ENCODE data around the gene NFIA. TPM values are rescaled to one million over a fixed set of nuclear protein-coding genes. Genes with fewer than 3 reads are reported as not detected.

NFIA gene
- polyA plus RNA-seq, 1 donor (not counting 4 experiments of a cell fraction or from before 2014, with no cell fraction given), result 14.7 TPM

GRCh38 chr1:61285371-61285885 is 203.1 kb downstream of the NFIA start:
- DNase-seq (ENCODE audit: low read depth, low spot score), result no peak

GRCh38 chr1:61287014-61287413 is 204.7 kb downstream of the NFIA start:
- Histone ChIP-seq H3K9ac (ENCODE audit: control insufficient read depth, extremely low read depth, insufficient read depth, low read length) (peak overlapping the region; percentile 72), H3K27me3 (ENCODE audit: control insufficient read depth, extremely low read depth, insufficient read depth, low read length) (no peaks in the 10 kb centered on the region), H3K4me3 (ENCODE audit: control insufficient read depth in 2 of 3, extremely low read depth in 1 of 3, insufficient read depth in 2 of 3, low read depth in 1 of 3, low read length in 3 of 3) (peak overlapping the region in 1 of 3 experiments; percentile 17), H3K27ac (ENCODE audit: control insufficient read depth, insufficient read depth, low read length) (peak overlapping the region; percentile 87), H3K9me3 (ENCODE audit: control insufficient read depth, low read depth, low read length) (no peaks in the 10 kb centered on the region), H3K36me3 (ENCODE audit: control insufficient read depth in 2 of 2, extremely low read depth in 1 of 2, insufficient read depth in 2 of 2, low read length in 2 of 2) (no peaks in the 10 kb centered on the region), H3K4me2 (ENCODE audit: control insufficient read depth, extremely low read depth, insufficient read depth, low read depth, low read length) (peak overlapping the region; percentile 45), H2AFZ (ENCODE audit: control insufficient read depth, low read length) (no peak overlapping the region), H3K4me1 (ENCODE audit: control insufficient read depth, extremely low read depth, insufficient read depth, low read length) (peaks cover 36% of the 10 kb centered on the region), H3K9me1 (ENCODE audit: control insufficient read depth, extremely low read depth, insufficient read depth, low read length) (no peaks in the 10 kb centered on the region), H4K20me1 (ENCODE audit: control insufficient read depth, extremely low read depth, insufficient read depth, low read length) (no peaks in the 10 kb centered on the region), H3K79me2 (ENCODE audit: control insufficient read depth, insufficient read depth, low read length) (no peaks in the 10 kb centered on the region)
- TF ChIP-seq EZH2 (IDR thresholded peaks at IDR 0.05; ENCODE audit: low read length) (no peak), CTCF (optimal IDR thresholded peaks at IDR 0.05 in 1 of 3, IDR thresholded peaks at IDR 0.05 in 1 of 3, conservative IDR thresholded peaks at IDR 0.05 in 1 of 3; ENCODE audit: extremely low read depth in 1 of 3, insufficient read depth in 2 of 3, low read length in 3 of 3) (no peak)
- dilution Hi-C loops (cut with MboI; ENCODE audit: extremely low pct_ligation_motif_present, low sequenced_read_pairs), result no loop called here
- FAIRE-seq (peak; percentile 77), DNase-seq (ENCODE audit: low read depth, low spot score) (peak; percentile 36)

More at GRCh38 chr1:61285371-61285885, 203.1 kb downstream of the NFIA start:
- FAIRE-seq, result peak; percentile 43
- H3K79me2 ChIP-seq (ENCODE audit: control insufficient read depth, insufficient read depth, low read length), result no peaks in the 10 kb centered on the region
- H3K9me1 ChIP-seq (ENCODE audit: control insufficient read depth, extremely low read depth, insufficient read depth, low read length), result no peaks in the 10 kb centered on the region
- TF ChIP-seq CTCF (optimal IDR thresholded peaks at IDR 0.05 in 1 of 3, IDR thresholded peaks at IDR 0.05 in 1 of 3, conservative IDR thresholded peaks at IDR 0.05 in 1 of 3; ENCODE audit: extremely low read depth in 1 of 3, insufficient read depth in 2 of 3, low read length in 3 of 3) (peak in 1 of 3 experiments; percentile 32), EZH2 (IDR thresholded peaks at IDR 0.05; ENCODE audit: low read length) (no peak)
- H3K27me3 ChIP-seq (ENCODE audit: control insufficient read depth, extremely low read depth, insufficient read depth, low read length), result no peaks in the 10 kb centered on the region
- H3K27ac ChIP-seq (ENCODE audit: control insufficient read depth, insufficient read depth, low read length), result peak overlapping the region; percentile 90
- no peaks in the 10 kb centered on the region for H4K20me1 ChIP-seq (ENCODE audit: control insufficient read depth, extremely low read depth, insufficient read depth, low read length)
- H3K9ac ChIP-seq (ENCODE audit: control insufficient read depth, extremely low read depth, insufficient read depth, low read length), result peak overlapping the region; percentile 66
- H3K4me3 ChIP-seq (ENCODE audit: control insufficient read depth in 2 of 3, extremely low read depth in 1 of 3, insufficient read depth in 2 of 3, low read depth in 1 of 3, low read length in 3 of 3), result peak overlapping the region in 2 of 3 experiments; percentile 29 to 36
- H2AFZ ChIP-seq (ENCODE audit: control insufficient read depth, low read length), result no peak overlapping the region
- H3K36me3 ChIP-seq (ENCODE audit: control insufficient read depth in 2 of 2, extremely low read depth in 1 of 2, insufficient read depth in 2 of 2, low read length in 2 of 2), result no peaks in the 10 kb centered on the region
- H3K4me2 ChIP-seq (ENCODE audit: control insufficient read depth, extremely low read depth, insufficient read depth, low read depth, low read length), result peak overlapping the region; percentile 72
- H3K4me1 ChIP-seq (ENCODE audit: control insufficient read depth, extremely low read depth, insufficient read depth, low read length), result peaks cover 36% of the 10 kb centered on the region
- dilution Hi-C loops (cut with MboI; ENCODE audit: extremely low pct_ligation_motif_present, low sequenced_read_pairs), result no loop called here
- H3K9me3 ChIP-seq (ENCODE audit: control insufficient read depth, low read depth, low read length), result no peaks in the 10 kb centered on the region
